ENCODE measurements around the gene HRCT1. TPM values are rescaled to one million over a fixed set of nuclear protein-coding genes. Genes with fewer than 3 reads are reported as not detected.
"Not testable (repeated sequence)": the region's sequence is repeated elsewhere in the genome, so short reads cannot be mapped to it uniquely, and the experiment has no call there.

The HRCT1 gene
- total RNA-seq, 1 donor from 2014 or later = not detected

- Mint-ChIP-seq H3K4me3 (ENCODE audit: unreplicated experiment) (no peak overlapping the region), H3K27me3 (ENCODE audit: unreplicated experiment) (peaks cover 2% of the 10 kb centered on the region), H3K27ac (ENCODE audit: unreplicated experiment) (no peak overlapping the region), H3K4me1 (ENCODE audit: low read depth, unreplicated experiment) (no peaks in the 10 kb centered on the region), H3K36me3 (ENCODE audit: unreplicated experiment) (no peaks in the 10 kb centered on the region), H3K9me3 (ENCODE audit: unreplicated experiment) (no peaks in the 10 kb centered on the region)
- no peak for DNase-seq
- TF ChIP-seq CTCF (IDR thresholded peaks at IDR 0.05; ENCODE audit: partially characterized antibody, unreplicated experiment) = no peak
These were observed 14.0 kb upstream of the HRCT1 start for GRCh38 chr9:35892051-35892450.

GRCh38 chr9:35896570-35896969 is 9.4 kb upstream of the HRCT1 start:
- TF ChIP-seq CTCF (IDR thresholded peaks at IDR 0.05; ENCODE audit: partially characterized antibody, unreplicated experiment) = no peak
- H3K27ac Mint-ChIP-seq (ENCODE audit: unreplicated experiment) = no peak overlapping the region
- no peak for DNase-seq
- H3K4me3 Mint-ChIP-seq (ENCODE audit: unreplicated experiment) = no peak overlapping the region
- no peaks in the 10 kb centered on the region for H3K9me3 Mint-ChIP-seq (ENCODE audit: unreplicated experiment)
- H3K4me1 Mint-ChIP-seq (ENCODE audit: low read depth, unreplicated experiment) = no peaks in the 10 kb centered on the region
- H3K36me3 Mint-ChIP-seq (ENCODE audit: unreplicated experiment) = no peaks in the 10 kb centered on the region
- H3K27me3 Mint-ChIP-seq (ENCODE audit: unreplicated experiment) = peaks cover 1% of the 10 kb centered on the region

- not testable (repeated sequence) for H3K4me1 Mint-ChIP-seq (ENCODE audit: low read depth, unreplicated experiment); H3K4me3 Mint-ChIP-seq (ENCODE audit: unreplicated experiment); H3K27me3 Mint-ChIP-seq (ENCODE audit: unreplicated experiment); H3K36me3 Mint-ChIP-seq (ENCODE audit: unreplicated experiment); H3K9me3 Mint-ChIP-seq (ENCODE audit: unreplicated experiment); DNase-seq; H3K27ac Mint-ChIP-seq (ENCODE audit: unreplicated experiment)
These were observed 8.5 kb upstream of the HRCT1 start for GRCh38 chr9:35897376-35898099.

- H3K9me3 Mint-ChIP-seq (ENCODE audit: unreplicated experiment) = no peaks in the 10 kb centered on the region
- H3K27ac Mint-ChIP-seq (ENCODE audit: unreplicated experiment) = no peak overlapping the region
- no peak for DNase-seq
- H3K27me3 Mint-ChIP-seq (ENCODE audit: unreplicated experiment) = no peaks in the 10 kb centered on the region
- no peaks in the 10 kb centered on the region for H3K36me3 Mint-ChIP-seq (ENCODE audit: unreplicated experiment)
- H3K4me3 Mint-ChIP-seq (ENCODE audit: unreplicated experiment) = no peak overlapping the region
- no peak for TF ChIP-seq CTCF (IDR thresholded peaks at IDR 0.05; ENCODE audit: partially characterized antibody, unreplicated experiment)
- H3K4me1 Mint-ChIP-seq (ENCODE audit: low read depth, unreplicated experiment) = no peaks in the 10 kb centered on the region
These were observed 7.7 kb upstream of the HRCT1 start for GRCh38 chr9:35898337-35898736.

- Mint-ChIP-seq H3K9me3 (ENCODE audit: unreplicated experiment) (no peaks in the 10 kb centered on the region), H3K27ac (ENCODE audit: unreplicated experiment) (no peak overlapping the region), H3K36me3 (ENCODE audit: unreplicated experiment) (no peaks in the 10 kb centered on the region), H3K4me3 (ENCODE audit: unreplicated experiment) (no peak overlapping the region), H3K4me1 (ENCODE audit: low read depth, unreplicated experiment) (peaks cover 2% of the 10 kb centered on the region), H3K27me3 (ENCODE audit: unreplicated experiment) (no peaks in the 10 kb centered on the region)
- TF ChIP-seq CTCF (IDR thresholded peaks at IDR 0.05; ENCODE audit: partially characterized antibody, unreplicated experiment) = no peak
- no peak for DNase-seq
These were observed 7.0 kb upstream of the HRCT1 start for GRCh38 chr9:35899021-35899420.

All from glutamatergic neuron (in vitro differentiated cells).